HEK293 (cell line): ENCODE data around the gene VWDE.
A peak's percentile ranks its signal among the peaks of the same experiment; 100 is the strongest.

Experiments
- CTCF ChIA-PET: fragments of 350-600 bp; formaldehyde crosslinking; extraction: SDS; loops from one replicate; lab custom pipeline; 2021; ENCODE audit warnings: antibody characterized with exemption; lab: Yijun Ruan, JAX
- POLR2A ChIA-PET: fragments of 300-600 bp; formaldehyde crosslinking; extraction: SDS; loops from one replicate; lab custom pipeline; 2020; ENCODE audit warnings: antibody characterized with exemption, inconsistent platforms; lab: Yijun Ruan, JAX
- H3K27ac ChIP-seq: fragments of 200-500 bp; sonication (Bioruptor generic); 2 replicates; pipeline ENCODE4 v1.5.1; 2014; ENCODE audit warnings: low read depth, low read length, control low read depth, inconsistent platforms; ENCODE audit errors: extremely low read depth
- H3K36me3 ChIP-seq, 2 experiments: fragments of 200-500 bp in 1 of 2; sonication (Bioruptor generic) in 1 of 2; 1 replicate in 1 of 2; 2 replicates in 1 of 2; pipeline ENCODE4 v1.5.1; 2014 to 2017; ENCODE audit warnings: inconsistent platforms in 2 of 2, low read length in 2 of 2; ENCODE audit not compliant: control insufficient read depth in 2 of 2, insufficient read depth in 1 of 2
- H3K4me1 ChIP-seq: fragments of 200-500 bp; sonication (Bioruptor generic); 2 replicates; pipeline ENCODE4 v1.5.1; 2014; ENCODE audit warnings: mild to moderate bottlenecking, low read length, inconsistent platforms; ENCODE audit not compliant: control insufficient read depth, insufficient read depth
- H3K4me3 ChIP-seq: 2 replicates; pipeline ENCODE4 v1.5.1; 2011; ENCODE audit warnings: low read depth, mild to moderate bottlenecking, control low read depth, low read length, moderate library complexity
- H3K9me3 ChIP-seq: fragments of 200-500 bp; sonication (Bioruptor generic); 2 replicates; pipeline ENCODE4 v1.5.1; 2014; ENCODE audit warnings: low read depth, low read length, inconsistent platforms; ENCODE audit not compliant: control insufficient read depth, insufficient read depth
- OVOL3 ChIP-seq: fragments of 450-650 bp; formaldehyde crosslinking; IDR thresholded peaks from 2 replicates; pipeline ENCODE4 v1.5.1; 2016; ENCODE audit warnings: missing biosample characterization, missing genetic modification characterization
- ZFP3 ChIP-seq: fragments of 450-650 bp; formaldehyde crosslinking; IDR thresholded peaks from 2 replicates; pipeline ENCODE4 v1.5.1; 2016; ENCODE audit warnings: low read depth, missing biosample characterization, missing genetic modification characterization
- ZNF175 ChIP-seq: fragments of 450-650 bp; formaldehyde crosslinking; IDR thresholded peaks from 2 replicates; pipeline ENCODE4 v1.5.1; 2016; ENCODE audit warnings: missing biosample characterization, missing genetic modification characterization
- ZNF26 ChIP-seq: fragments of 450-650 bp; formaldehyde crosslinking; IDR thresholded peaks from 2 replicates; pipeline ENCODE4 v1.5.1; 2016; ENCODE audit warnings: missing biosample characterization, missing genetic modification characterization
- ZNF555 ChIP-seq: fragments of 450-650 bp; formaldehyde crosslinking; conservative IDR thresholded peaks from 2 replicates; pipeline ENCODE4 v1.5.1; 2017; ENCODE audit warnings: missing biosample characterization, mild to moderate bottlenecking, missing genetic modification characterization, inconsistent platforms
- ZNF654 ChIP-seq: fragments of 450-650 bp; formaldehyde crosslinking; IDR thresholded peaks from 2 replicates; pipeline ENCODE4 v1.5.1; 2016; ENCODE audit warnings: low read depth, missing biosample characterization, missing genetic modification characterization
- ZNF701 ChIP-seq: fragments of 450-650 bp; formaldehyde crosslinking; IDR thresholded peaks from 2 replicates; pipeline ENCODE4 v1.5.1; 2016; ENCODE audit warnings: missing biosample characterization, missing genetic modification characterization
- ZNF777 ChIP-seq: fragments of 450-650 bp; formaldehyde crosslinking; IDR thresholded peaks from 2 replicates; pipeline ENCODE4 v1.5.1; 2017; ENCODE audit warnings: missing biosample characterization, missing genetic modification characterization, borderline replicate concordance
- ZNF785 ChIP-seq: fragments of 450-650 bp; formaldehyde crosslinking; IDR thresholded peaks from 2 replicates; pipeline ENCODE4 v1.5.1; 2016; ENCODE audit warnings: missing biosample characterization, missing genetic modification characterization
- TF ChIP-seq, protein P1 (sequence below): fragments of 450-650 bp; formaldehyde crosslinking; IDR thresholded peaks from 2 replicates; pipeline ENCODE4 v1.5.1; 2016; ENCODE audit warnings: missing biosample characterization, missing genetic modification characterization
- TF ChIP-seq, protein P2 (sequence below): fragments of 450-650 bp; formaldehyde crosslinking; IDR thresholded peaks from 2 replicates; pipeline ENCODE4 v1.5.1; 2016; ENCODE audit warnings: missing biosample characterization, missing genetic modification characterization
- TF ChIP-seq, protein P3 (sequence below): fragments of 450-650 bp; formaldehyde crosslinking; IDR thresholded peaks from 2 replicates; pipeline ENCODE4 v1.5.1; 2016; ENCODE audit warnings: missing biosample characterization, missing genetic modification characterization
- TF ChIP-seq, protein P4 (sequence below): fragments of 450-650 bp; formaldehyde crosslinking; IDR thresholded peaks from 2 replicates; pipeline ENCODE4 v1.5.1; 2017; ENCODE audit warnings: missing biosample characterization, missing genetic modification characterization

Gene VWDE

DNA sequence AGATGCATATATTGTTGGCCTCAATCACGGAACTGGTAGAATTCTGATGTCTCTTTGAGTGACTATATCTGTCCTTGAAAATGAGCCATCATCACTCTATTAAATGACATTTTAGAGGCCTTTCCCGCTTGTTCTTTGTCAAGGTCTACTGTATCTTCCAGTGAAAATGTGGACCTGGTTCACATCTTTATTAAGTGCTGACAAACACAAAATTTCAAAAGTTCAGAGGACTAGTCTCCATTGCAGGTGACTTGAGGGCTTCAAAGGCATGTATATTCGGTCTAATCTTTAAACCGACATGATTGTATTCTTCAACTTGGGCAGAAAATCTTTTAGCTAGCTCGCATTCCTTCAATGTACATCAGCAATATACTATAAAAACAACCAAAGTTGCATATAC is 36.6 kb upstream of the VWDE start (continued):
- TF ChIP-seq, protein P1, sequence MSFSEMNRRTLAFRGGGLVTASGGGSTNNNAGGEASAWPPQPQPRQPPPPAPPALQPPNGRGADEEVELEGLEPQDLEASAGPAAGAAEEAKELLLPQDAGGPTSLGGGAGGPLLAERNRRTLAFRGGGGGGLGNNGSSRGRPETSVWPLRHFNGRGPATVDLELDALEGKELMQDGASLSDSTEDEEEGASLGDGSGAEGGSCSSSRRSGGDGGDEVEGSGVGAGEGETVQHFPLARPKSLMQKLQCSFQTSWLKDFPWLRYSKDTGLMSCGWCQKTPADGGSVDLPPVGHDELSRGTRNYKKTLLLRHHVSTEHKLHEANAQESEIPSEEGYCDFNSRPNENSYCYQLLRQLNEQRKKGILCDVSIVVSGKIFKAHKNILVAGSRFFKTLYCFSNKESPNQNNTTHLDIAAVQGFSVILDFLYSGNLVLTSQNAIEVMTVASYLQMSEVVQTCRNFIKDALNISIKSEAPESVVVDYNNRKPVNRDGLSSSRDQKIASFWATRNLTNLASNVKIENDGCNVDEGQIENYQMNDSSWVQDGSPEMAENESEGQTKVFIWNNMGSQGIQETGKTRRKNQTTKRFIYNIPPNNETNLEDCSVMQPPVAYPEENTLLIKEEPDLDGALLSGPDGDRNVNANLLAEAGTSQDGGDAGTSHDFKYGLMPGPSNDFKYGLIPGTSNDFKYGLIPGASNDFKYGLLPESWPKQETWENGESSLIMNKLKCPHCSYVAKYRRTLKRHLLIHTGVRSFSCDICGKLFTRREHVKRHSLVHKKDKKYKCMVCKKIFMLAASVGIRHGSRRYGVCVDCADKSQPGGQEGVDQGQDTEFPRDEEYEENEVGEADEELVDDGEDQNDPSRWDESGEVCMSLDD (tag by site-specific recombination) = no peak
- no peak for TF ChIP-seq ZFP3
- no peak for TF ChIP-seq ZNF777 (tag by site-specific recombination)
- TF ChIP-seq ZNF701 (tag by site-specific recombination) = no peak
- no peak for TF ChIP-seq ZNF175 (tag by site-specific recombination)
- no peak for TF ChIP-seq OVOL3 (tag by site-specific recombination)
- TF ChIP-seq ZNF555 = no peak
- TF ChIP-seq, protein P2, sequence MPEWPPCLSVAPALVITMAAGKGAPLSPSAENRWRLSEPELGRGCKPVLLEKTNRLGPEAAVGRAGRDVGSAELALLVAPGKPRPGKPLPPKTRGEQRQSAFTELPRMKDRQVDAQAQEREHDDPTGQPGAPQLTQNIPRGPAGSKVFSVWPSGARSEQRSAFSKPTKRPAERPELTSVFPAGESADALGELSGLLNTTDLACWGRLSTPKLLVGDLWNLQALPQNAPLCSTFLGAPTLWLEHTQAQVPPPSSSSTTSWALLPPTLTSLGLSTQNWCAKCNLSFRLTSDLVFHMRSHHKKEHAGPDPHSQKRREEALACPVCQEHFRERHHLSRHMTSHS = no peak
- TF ChIP-seq, all 188 proteins: peak for 0

- Histone ChIP-seq H3K4me1 (no peaks in the 10 kb centered on the region), H3K9me3 (no peaks in the 10 kb centered on the region), H3K27ac (no peak overlapping the region), H3K4me3 (no peak overlapping the region), H3K36me3 (no peaks in the 10 kb centered on the region)
- ChIA-PET CTCF (interaction anchor here (0.6 to 3.3 kb wide), 6 partner anchors 14 to 60 kb away, joined by 3 to 26 read pairs (median 4); no protein-coding TSS in a partner anchor), POLR2A (interaction anchor here (0.6 kb wide), 1 partner anchor 330 kb away, joined by 3 read pairs; no protein-coding TSS in a partner anchor)
- TF ChIP-seq, protein P3, sequence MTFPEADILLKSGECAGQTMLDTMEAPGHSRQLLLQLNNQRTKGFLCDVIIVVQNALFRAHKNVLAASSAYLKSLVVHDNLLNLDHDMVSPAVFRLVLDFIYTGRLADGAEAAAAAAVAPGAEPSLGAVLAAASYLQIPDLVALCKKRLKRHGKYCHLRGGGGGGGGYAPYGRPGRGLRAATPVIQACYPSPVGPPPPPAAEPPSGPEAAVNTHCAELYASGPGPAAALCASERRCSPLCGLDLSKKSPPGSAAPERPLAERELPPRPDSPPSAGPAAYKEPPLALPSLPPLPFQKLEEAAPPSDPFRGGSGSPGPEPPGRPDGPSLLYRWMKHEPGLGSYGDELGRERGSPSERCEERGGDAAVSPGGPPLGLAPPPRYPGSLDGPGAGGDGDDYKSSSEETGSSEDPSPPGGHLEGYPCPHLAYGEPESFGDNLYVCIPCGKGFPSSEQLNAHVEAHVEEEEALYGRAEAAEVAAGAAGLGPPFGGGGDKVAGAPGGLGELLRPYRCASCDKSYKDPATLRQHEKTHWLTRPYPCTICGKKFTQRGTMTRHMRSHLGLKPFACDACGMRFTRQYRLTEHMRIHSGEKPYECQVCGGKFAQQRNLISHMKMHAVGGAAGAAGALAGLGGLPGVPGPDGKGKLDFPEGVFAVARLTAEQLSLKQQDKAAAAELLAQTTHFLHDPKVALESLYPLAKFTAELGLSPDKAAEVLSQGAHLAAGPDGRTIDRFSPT = no peak
- TF ChIP-seq, protein P4, sequence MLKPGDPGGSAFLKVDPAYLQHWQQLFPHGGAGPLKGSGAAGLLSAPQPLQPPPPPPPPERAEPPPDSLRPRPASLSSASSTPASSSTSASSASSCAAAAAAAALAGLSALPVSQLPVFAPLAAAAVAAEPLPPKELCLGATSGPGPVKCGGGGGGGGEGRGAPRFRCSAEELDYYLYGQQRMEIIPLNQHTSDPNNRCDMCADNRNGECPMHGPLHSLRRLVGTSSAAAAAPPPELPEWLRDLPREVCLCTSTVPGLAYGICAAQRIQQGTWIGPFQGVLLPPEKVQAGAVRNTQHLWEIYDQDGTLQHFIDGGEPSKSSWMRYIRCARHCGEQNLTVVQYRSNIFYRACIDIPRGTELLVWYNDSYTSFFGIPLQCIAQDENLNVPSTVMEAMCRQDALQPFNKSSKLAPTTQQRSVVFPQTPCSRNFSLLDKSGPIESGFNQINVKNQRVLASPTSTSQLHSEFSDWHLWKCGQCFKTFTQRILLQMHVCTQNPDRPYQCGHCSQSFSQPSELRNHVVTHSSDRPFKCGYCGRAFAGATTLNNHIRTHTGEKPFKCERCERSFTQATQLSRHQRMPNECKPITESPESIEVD (tag by site-specific recombination) = no peak
- peak; percentile 17; the same call in 1 of the 2 replicates for TF ChIP-seq ZNF654 (tag by site-specific recombination)
Observed at GRCh38 chr7:12436896-12437535, 33.4 kb upstream of the VWDE start.

- TF ChIP-seq ZNF26 (no peak), ZNF785 (tag by site-specific recombination) (no peak)
- Histone ChIP-seq H3K4me3 (no peak overlapping the region), H3K4me1 (no peaks in the 10 kb centered on the region), H3K36me3 (no peaks in the 10 kb centered on the region), H3K9me3 (no peaks in the 10 kb centered on the region), H3K27ac (no peak overlapping the region)
- ChIA-PET POLR2A (interaction anchor here (0.6 kb wide), 1 partner anchor 329 kb away, joined by 3 read pairs; no protein-coding TSS in a partner anchor), CTCF (interaction anchor here (0.7 to 3.3 kb wide), 4 partner anchors 15 to 58 kb away, joined by 3 to 26 read pairs (median 12); no protein-coding TSS in a partner anchor)
Observed at GRCh38 chr7:12436126-12436525, 32.5 kb upstream of the VWDE start.
